Right renal cortex interstitium (tissue), 3 donors: ENCODE results near the gene ANKS1A. TPM values are rescaled to one million over a fixed set of nuclear protein-coding genes. Genes with fewer than 3 reads are reported as not detected.
"Not testable (repeated sequence)": the region's sequence is repeated elsewhere in the genome, so short reads cannot be mapped to it uniquely, and the experiment has no call there.

ENCODE experiments used
- DNase-seq, 3 donors: peaks; one replicate each; pipeline ENCODE4 v3.0.0-alpha.2; 2013; ENCODE audit warnings: low read depth in 3 of 3, low spot score in 2 of 3
- polyA plus RNA-seq, 3 donors: library from polyadenylated mRNA; unstranded; fragments of 120-200 nt; gene quantifications; one replicate each; pipeline ENCODE4 v1.2.1, GENCODE V29; 2013; ENCODE audit not compliant: insufficient read length in 3 of 3

The ANKS1A gene
- polyA plus RNA-seq, 3 donors: 31.2 to 43.8 (median 38.4) TPM

- no peak for DNase-seq
Observed at GRCh38 chr6:35089935-35090505, 201.0 kb downstream of the ANKS1A start.

- no peak for DNase-seq
Observed at GRCh38 chr6:35090734-35091133, 201.7 kb downstream of the ANKS1A start.

- DNase-seq: no peak
Observed at GRCh38 chr6:35091346-35092083, 202.5 kb downstream of the ANKS1A start.

- DNase-seq: no peak
Observed at GRCh38 chr6:35092362-35093117, 203.5 kb downstream of the ANKS1A start.

GRCh38 chr6:35093118-35093445 is 204.0 kb downstream of the ANKS1A start:
- no peak for DNase-seq

- DNase-seq: no peak
Observed at GRCh38 chr6:35093783-35094182, 204.7 kb downstream of the ANKS1A start.

GRCh38 chr6:35094183-35094582 is 205.1 kb downstream of the ANKS1A start:
- DNase-seq: no peak

- no peak for DNase-seq
Observed at GRCh38 chr6:35096129-35096862, 207.2 kb downstream of the ANKS1A start.

- DNase-seq: no peak
Observed at GRCh38 chr6:35099116-35099515, 210.1 kb downstream of the ANKS1A start.

- no peak for DNase-seq
Observed at GRCh38 chr6:35105078-35105477, 216.0 kb downstream of the ANKS1A start.

GRCh38 chr6:35106061-35106460 is 217.0 kb downstream of the ANKS1A start:
- not testable (repeated sequence) for DNase-seq

GRCh38 chr6:35107208-35107607 is 218.2 kb downstream of the ANKS1A start:
- DNase-seq: not testable (repeated sequence)

GRCh38 chr6:35107761-35108160 is 218.7 kb downstream of the ANKS1A start:
- DNase-seq: not testable (repeated sequence)

GRCh38 chr6:35108309-35108885 is 219.3 kb downstream of the ANKS1A start:
- DNase-seq: no peak

GRCh38 chr6:35120746-35121145 is 231.7 kb downstream of the ANKS1A start:
- no peak for DNase-seq

GRCh38 chr6:35124356-35124755 is 235.3 kb downstream of the ANKS1A start:
- DNase-seq: no peak

- DNase-seq: no peak
Observed at GRCh38 chr6:35128042-35128441, 239.0 kb downstream of the ANKS1A start.

GRCh38 chr6:35128496-35128895 is 239.4 kb downstream of the ANKS1A start:
- DNase-seq: no peak

GRCh38 chr6:35136185-35136584 is 247.1 kb downstream of the ANKS1A start:
- DNase-seq: no peak

GRCh38 chr6:35138191-35138590 is 249.1 kb downstream of the ANKS1A start:
- not testable (repeated sequence) for DNase-seq

- no peak for DNase-seq
Observed at GRCh38 chr6:35139470-35139869, 250.4 kb downstream of the ANKS1A start.
